OCI-LY1 (cell line): Measurements from ENCODE around the gene CEP131.

ENCODE experiments used
- H2AFZ ChIP-seq: fragments of 200-600 bp; sonication (generic), shearing (Covaris generic); 2 replicates; pipeline ENCODE4 v1.6.0; 2014; ENCODE audit warnings: antibody characterized with exemption, mild to moderate bottlenecking, low read length
- H3F3A ChIP-seq: fragments of 200-600 bp; sonication (generic), shearing (Covaris generic); 2 replicates; pipeline ENCODE4 v1.6.0; 2014; ENCODE audit warnings: mild to moderate bottlenecking, antibody characterized with exemption, low read length, moderate library complexity; ENCODE audit not compliant: insufficient read depth
- H3K27ac ChIP-seq: fragments of 200-600 bp; sonication (generic); 2 replicates; pipeline ENCODE4 v1.5.1; 2014; ENCODE audit warnings: low read length, mixed run types, mild to moderate bottlenecking, low read depth; ENCODE audit not compliant: poor library complexity, severe bottlenecking
- H3K27me3 ChIP-seq: fragments of 200-600 bp; sonication (generic); 2 replicates; pipeline ENCODE4 v1.6.0; 2014; ENCODE audit warnings: antibody characterized with exemption, mild to moderate bottlenecking, low read length, moderate library complexity; ENCODE audit not compliant: insufficient read depth
- H3K36me3 ChIP-seq: fragments of 200-600 bp; sonication (generic); 2 replicates; pipeline ENCODE4 v1.6.1; 2014; ENCODE audit warnings: mild to moderate bottlenecking, antibody characterized with exemption, low read length, moderate library complexity, mixed read lengths; ENCODE audit not compliant: insufficient read depth
- H3K4me1 ChIP-seq: fragments of 200-600 bp; sonication (generic); 2 replicates; pipeline ENCODE4 v1.5.1; 2014; ENCODE audit warnings: mild to moderate bottlenecking, low read length, moderate library complexity; ENCODE audit not compliant: insufficient read depth, severe bottlenecking
- H3K4me2 ChIP-seq: fragments of 200-600 bp; sonication (generic), shearing (Covaris generic); 2 replicates; pipeline ENCODE4 v1.6.1; 2014; ENCODE audit warnings: low read length
- H3K4me3 ChIP-seq: fragments of 200-600 bp; sonication (generic); 2 replicates; pipeline ENCODE4 v1.5.1; 2014; ENCODE audit warnings: low read length, low read depth, mild to moderate bottlenecking, mixed read lengths; ENCODE audit not compliant: poor library complexity, severe bottlenecking
- H3K79me2 ChIP-seq: fragments of 200-600 bp; shearing (Covaris generic); 2 replicates; pipeline ENCODE4 v1.6.1; 2016; ENCODE audit warnings: mixed run types, low read length, mixed read lengths; ENCODE audit not compliant: insufficient read depth
- H3K9ac ChIP-seq: fragments of 200-600 bp; sonication (generic), shearing (Covaris generic); 2 replicates; pipeline ENCODE4 v1.6.1; 2014; ENCODE audit warnings: mild to moderate bottlenecking, low read length, mixed read lengths
- H3K9me2 ChIP-seq: fragments of 200-600 bp; sonication (generic), shearing (Covaris generic); 2 replicates; pipeline ENCODE4 v1.6.1; 2014; ENCODE audit warnings: low read depth, mild to moderate bottlenecking, low read length, mixed read lengths
- H3K9me3 ChIP-seq: fragments of 200-600 bp; shearing (Covaris generic); 2 replicates; pipeline ENCODE4 v1.6.1; 2014; ENCODE audit warnings: low read length, mixed read lengths
- H4K20me1 ChIP-seq: fragments of 200-600 bp; sonication (generic), shearing (Covaris generic); 2 replicates; pipeline ENCODE4 v1.6.0; 2016; ENCODE audit warnings: mild to moderate bottlenecking, low read length; ENCODE audit not compliant: insufficient read depth
- CTCF ChIP-seq: fragments of 200-600 bp; sonication (generic), shearing (Covaris generic); IDR thresholded peaks from 2 replicates; pipeline ENCODE4 v1.5.1; 2017; ENCODE audit warnings: mild to moderate bottlenecking, antibody characterized with exemption, low read length, moderate library complexity, mixed read lengths
- EZH2 ChIP-seq: fragments of 200-600 bp; sonication (generic), shearing (Covaris generic); IDR thresholded peaks from 2 replicates; pipeline ENCODE4 v1.8.0; 2017; ENCODE audit warnings: borderline replicate concordance, mixed run types, mild to moderate bottlenecking, antibody characterized with exemption, low read length, moderate library complexity, mixed read lengths

The CEP131 gene

GRCh38 chr17:81243333-81243664, 20.5 kb upstream of the CEP131 start:
- Histone ChIP-seq H3K27me3 (no peaks in the 10 kb centered on the region), H3K79me2 (peaks cover 7% of the 10 kb centered on the region; the same call in 1 of the 2 replicates), H3K4me1 (peaks cover 45% of the 10 kb centered on the region), H2AFZ (no peak overlapping the region), H3F3A (no peaks in the 10 kb centered on the region), H3K9me3 (no peaks in the 10 kb centered on the region), H3K27ac (no peak overlapping the region), H4K20me1 (no peaks in the 10 kb centered on the region), H3K4me3 (no peak overlapping the region), H3K9ac (no peak overlapping the region), H3K9me2 (no peaks in the 10 kb centered on the region), H3K36me3 (peaks cover 14% of the 10 kb centered on the region), H3K4me2 (no peak overlapping the region)
- TF ChIP-seq EZH2 (no peak), CTCF (no peak)

- H3K9me2 ChIP-seq = no peaks in the 10 kb centered on the region
- H3K4me3 ChIP-seq = no peak overlapping the region
- peaks cover 51% of the 10 kb centered on the region for H3K4me1 ChIP-seq
- no peak for TF ChIP-seq CTCF
- no peak for TF ChIP-seq EZH2
- no peak overlapping the region for H3K4me2 ChIP-seq
- no peaks in the 10 kb centered on the region for H3K9me3 ChIP-seq
- H2AFZ ChIP-seq = no peak overlapping the region
- peaks cover 14% of the 10 kb centered on the region for H3K36me3 ChIP-seq
- no peaks in the 10 kb centered on the region for H3K27me3 ChIP-seq
- H4K20me1 ChIP-seq = no peaks in the 10 kb centered on the region
- H3K9ac ChIP-seq = no peak overlapping the region
- H3K27ac ChIP-seq = no peak overlapping the region
- no peaks in the 10 kb centered on the region for H3F3A ChIP-seq
- peaks cover 7% of the 10 kb centered on the region; the same call in 1 of the 2 replicates for H3K79me2 ChIP-seq
Observed at GRCh38 chr17:81242421-81243332, 19.9 kb upstream of the CEP131 start.

- peaks cover 55% of the 10 kb centered on the region for H3K4me1 ChIP-seq
- peak overlapping the region; percentile 69 for H3K27ac ChIP-seq
- peak overlapping the region; percentile 91; the same call in 1 of the 2 replicates for H3K4me2 ChIP-seq
Observed at GRCh38 chr17:81241648-81242420, 19.1 kb upstream of the CEP131 start.

More at GRCh38 chr17:81241648-81242420, 19.1 kb upstream of the CEP131 start:
- H3F3A ChIP-seq = no peaks in the 10 kb centered on the region
- H3K36me3 ChIP-seq = peaks cover 14% of the 10 kb centered on the region
- H3K4me3 ChIP-seq = no peak overlapping the region
- no peak overlapping the region for H2AFZ ChIP-seq
- H4K20me1 ChIP-seq = no peaks in the 10 kb centered on the region
- no peaks in the 10 kb centered on the region for H3K27me3 ChIP-seq
- H3K9me2 ChIP-seq = no peaks in the 10 kb centered on the region
- peaks cover 7% of the 10 kb centered on the region; the same call in 1 of the 2 replicates for H3K79me2 ChIP-seq
- H3K9me3 ChIP-seq = no peaks in the 10 kb centered on the region
- no peak for TF ChIP-seq EZH2
- peak; percentile 84 for TF ChIP-seq CTCF
- no peak overlapping the region; the same call in 1 of the 2 replicates for H3K9ac ChIP-seq
